ENCODE data around the gene CYP1A2. TPM values are rescaled to one million over a fixed set of nuclear protein-coding genes. Genes with fewer than 3 reads are reported as not detected.

The CYP1A2 gene
- total RNA-seq, 1 donor from 2014 or later: not detected

DNA sequence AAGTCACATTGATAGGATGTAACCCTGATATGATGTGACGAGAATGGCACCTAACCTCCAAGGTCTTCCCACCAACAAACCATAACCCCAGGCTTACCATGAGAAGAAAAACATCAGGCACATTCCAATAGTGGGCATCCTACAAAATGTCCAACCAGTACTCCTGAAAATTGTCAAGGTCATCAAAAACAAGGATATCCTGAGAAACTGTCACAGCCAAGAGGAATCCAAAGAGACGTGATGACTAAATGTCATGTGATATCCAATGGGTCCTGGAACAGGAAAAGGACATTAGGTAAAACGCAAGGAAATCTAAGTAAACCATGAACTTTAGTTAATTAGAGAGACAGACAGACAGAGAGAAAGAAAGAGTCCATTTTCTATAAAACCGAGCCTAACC lies 2.3 kb upstream of the CYP1A2 start:
- Mint-ChIP-seq H3K36me3 (ENCODE audit: low read depth) (peaks cover 3% of the 10 kb centered on the region), H3K4me1 (no peaks in the 10 kb centered on the region), H3K27me3 (ENCODE audit: low read depth) (peaks cover 11% of the 10 kb centered on the region), H3K27ac (ENCODE audit: unreplicated experiment) (no peak overlapping the region), H3K9me3 (peaks cover 6% of the 10 kb centered on the region), H3K4me3 (no peak overlapping the region)
- DNase-seq (ENCODE audit: low read depth, low spot score): no peak
- TF ChIP-seq, protein P1, sequence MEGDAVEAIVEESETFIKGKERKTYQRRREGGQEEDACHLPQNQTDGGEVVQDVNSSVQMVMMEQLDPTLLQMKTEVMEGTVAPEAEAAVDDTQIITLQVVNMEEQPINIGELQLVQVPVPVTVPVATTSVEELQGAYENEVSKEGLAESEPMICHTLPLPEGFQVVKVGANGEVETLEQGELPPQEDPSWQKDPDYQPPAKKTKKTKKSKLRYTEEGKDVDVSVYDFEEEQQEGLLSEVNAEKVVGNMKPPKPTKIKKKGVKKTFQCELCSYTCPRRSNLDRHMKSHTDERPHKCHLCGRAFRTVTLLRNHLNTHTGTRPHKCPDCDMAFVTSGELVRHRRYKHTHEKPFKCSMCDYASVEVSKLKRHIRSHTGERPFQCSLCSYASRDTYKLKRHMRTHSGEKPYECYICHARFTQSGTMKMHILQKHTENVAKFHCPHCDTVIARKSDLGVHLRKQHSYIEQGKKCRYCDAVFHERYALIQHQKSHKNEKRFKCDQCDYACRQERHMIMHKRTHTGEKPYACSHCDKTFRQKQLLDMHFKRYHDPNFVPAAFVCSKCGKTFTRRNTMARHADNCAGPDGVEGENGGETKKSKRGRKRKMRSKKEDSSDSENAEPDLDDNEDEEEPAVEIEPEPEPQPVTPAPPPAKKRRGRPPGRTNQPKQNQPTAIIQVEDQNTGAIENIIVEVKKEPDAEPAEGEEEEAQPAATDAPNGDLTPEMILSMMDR (conservative IDR thresholded peaks at IDR 0.05): no peak

DNA sequence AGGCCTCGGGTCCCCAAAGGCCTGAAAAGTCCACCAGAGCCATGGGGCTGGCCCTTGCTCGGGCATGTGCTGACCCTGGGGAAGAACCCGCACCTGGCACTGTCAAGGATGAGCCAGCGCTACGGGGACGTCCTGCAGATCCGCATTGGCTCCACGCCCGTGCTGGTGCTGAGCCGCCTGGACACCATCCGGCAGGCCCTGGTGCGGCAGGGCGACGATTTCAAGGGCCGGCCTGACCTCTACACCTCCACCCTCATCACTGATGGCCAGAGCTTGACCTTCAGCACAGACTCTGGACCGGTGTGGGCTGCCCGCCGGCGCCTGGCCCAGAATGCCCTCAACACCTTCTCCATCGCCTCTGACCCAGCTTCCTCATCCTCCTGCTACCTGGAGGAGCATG lies 1.2 kb downstream of the CYP1A2 start:
- Mint-ChIP-seq H3K36me3 (ENCODE audit: low read depth) (no peaks in the 10 kb centered on the region), H3K27me3 (ENCODE audit: low read depth) (peaks cover 2% of the 10 kb centered on the region), H3K9me3 (no peaks in the 10 kb centered on the region), H3K4me3 (no peak overlapping the region), H3K27ac (ENCODE audit: unreplicated experiment) (no peak overlapping the region), H3K4me1 (no peaks in the 10 kb centered on the region)
- no peak for DNase-seq (ENCODE audit: low read depth, low spot score)
- TF ChIP-seq, protein P1 (conservative IDR thresholded peaks at IDR 0.05): no peak

DNA sequence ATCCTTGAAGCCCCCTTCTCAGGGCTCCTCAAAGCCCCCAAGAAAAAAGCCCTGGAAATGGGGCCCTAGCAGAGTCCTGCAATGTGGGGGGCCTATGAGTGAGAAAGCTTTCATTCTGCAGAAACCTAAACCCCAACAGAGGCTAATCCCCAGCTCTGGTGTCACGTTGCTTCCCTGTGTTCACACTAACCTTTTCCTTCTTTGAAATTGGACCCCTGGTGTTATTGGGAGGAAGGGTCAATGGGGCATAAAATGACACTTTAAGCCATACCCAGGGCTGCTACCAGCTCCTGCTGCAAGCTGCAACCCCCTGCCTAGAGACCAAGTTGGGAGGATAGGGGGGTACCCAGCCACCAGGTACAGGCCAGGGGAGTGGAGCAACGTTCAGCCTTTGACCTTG lies 2.1 kb downstream of the CYP1A2 start:
- Mint-ChIP-seq H3K27me3 (ENCODE audit: low read depth) (peaks cover 2% of the 10 kb centered on the region), H3K36me3 (ENCODE audit: low read depth) (no peaks in the 10 kb centered on the region)
- DNase-seq (ENCODE audit: low read depth, low spot score): no peak

DNA sequence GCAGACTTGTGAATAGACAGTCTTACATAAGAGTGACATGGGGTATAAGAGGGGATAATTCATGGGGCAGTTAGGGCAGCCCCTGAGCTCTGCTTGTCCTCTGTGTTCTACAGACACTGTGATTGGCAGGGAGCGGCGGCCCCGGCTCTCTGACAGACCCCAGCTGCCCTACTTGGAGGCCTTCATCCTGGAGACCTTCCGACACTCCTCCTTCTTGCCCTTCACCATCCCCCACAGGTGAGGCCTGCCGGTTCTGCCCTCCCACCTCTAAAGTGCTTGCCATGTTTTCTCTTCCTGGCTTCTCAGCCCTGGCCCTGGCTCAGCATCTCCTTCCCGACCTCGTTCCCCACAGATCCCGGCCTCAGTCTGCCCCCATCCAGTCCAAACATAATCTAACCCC lies 3.4 kb downstream of the CYP1A2 start:
- TF ChIP-seq, protein P1 (conservative IDR thresholded peaks at IDR 0.05): no peak
- H3K36me3 Mint-ChIP-seq (ENCODE audit: low read depth): no peaks in the 10 kb centered on the region
- DNase-seq (ENCODE audit: low read depth, low spot score): no peak
- H3K4me3 Mint-ChIP-seq: no peak overlapping the region
- H3K27ac Mint-ChIP-seq (ENCODE audit: unreplicated experiment): no peak overlapping the region
- no peaks in the 10 kb centered on the region for H3K9me3 Mint-ChIP-seq
- peaks cover 2% of the 10 kb centered on the region for H3K27me3 Mint-ChIP-seq (ENCODE audit: low read depth)
- no peaks in the 10 kb centered on the region for H3K4me1 Mint-ChIP-seq

More for the DNA sequence above, 2.1 kb downstream of the CYP1A2 start:
- no peaks in the 10 kb centered on the region for H3K9me3 Mint-ChIP-seq
- H3K27ac Mint-ChIP-seq (ENCODE audit: unreplicated experiment): no peak overlapping the region
- TF ChIP-seq, protein P1 (conservative IDR thresholded peaks at IDR 0.05): no peak
- no peak overlapping the region for H3K4me3 Mint-ChIP-seq
- no peaks in the 10 kb centered on the region for H3K4me1 Mint-ChIP-seq

DNA sequence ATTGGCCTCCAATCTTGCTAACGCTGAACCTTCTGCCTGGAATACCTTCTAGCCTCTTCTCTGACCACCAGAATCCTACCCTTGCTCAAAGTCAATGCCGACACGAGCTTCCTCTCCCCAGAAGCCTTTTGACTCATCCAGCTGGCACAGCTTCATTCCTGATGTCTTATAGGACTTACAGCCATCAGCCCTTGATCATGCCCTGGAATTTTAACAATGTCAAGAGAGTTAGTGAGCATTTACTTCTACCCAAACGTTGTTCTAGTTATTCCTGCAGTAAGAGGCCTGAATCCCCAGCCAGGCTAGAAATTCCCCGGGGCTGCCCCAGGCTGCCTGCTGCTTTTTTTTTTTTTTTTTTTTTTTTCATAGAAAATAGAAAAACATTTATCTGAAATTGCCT lies 3.9 kb downstream of the CYP1A2 start:
- TF ChIP-seq, protein P1 (conservative IDR thresholded peaks at IDR 0.05): no peak
- Mint-ChIP-seq H3K27ac (ENCODE audit: unreplicated experiment) (no peak overlapping the region), H3K36me3 (ENCODE audit: low read depth) (no peaks in the 10 kb centered on the region), H3K9me3 (no peaks in the 10 kb centered on the region), H3K27me3 (ENCODE audit: low read depth) (peaks cover 2% of the 10 kb centered on the region), H3K4me1 (no peaks in the 10 kb centered on the region), H3K4me3 (no peak overlapping the region)
- DNase-seq (ENCODE audit: low read depth, low spot score): no peak
